Measurements from ENCODE around the gene CHCHD10. TPM values are rescaled to one million over a fixed set of nuclear protein-coding genes. Genes with fewer than 3 reads are reported as not detected.

Gene CHCHD10
- total and polyA plus RNA-seq, 2 donors (not counting 1 experiment from before 2014, with no cell fraction given), result 54.0 to 124 TPM

GRCh38 chr22:23753385-23753784, 14.4 kb downstream of the CHCHD10 start:
- peak overlapping the region; percentile 97 for H3K4me2 ChIP-seq (replicated peaks; ENCODE audit: low read depth, low read length, poor library complexity, severe bottlenecking)
- H3K27ac ChIP-seq (ENCODE audit: low read length in 2 of 2), result peak overlapping the region; percentile 85 to 98
- peak overlapping the region; percentile 99 for H3K27ac Mint-ChIP-seq
- no peak for TF ChIP-seq CTCF (IDR thresholded peaks at IDR 0.05)
- H3K79me2 ChIP-seq (ENCODE audit: control insufficient read depth, insufficient read depth, low read length), result peaks cover 32% of the 10 kb centered on the region
- H3K9ac ChIP-seq (ENCODE audit: low read length), result peak overlapping the region; percentile 89
- no peaks in the 10 kb centered on the region for H3K9me3 Mint-ChIP-seq (ENCODE audit: insufficient read depth)
- no peaks in the 10 kb centered on the region for H3K27me3 ChIP-seq (replicated peaks in 1 of 4; ENCODE audit: control extremely low read depth in 1 of 4, control insufficient read depth in 3 of 4, insufficient read depth in 4 of 4, low read length in 3 of 4)
- H3K27me3 Mint-ChIP-seq, result no peaks in the 10 kb centered on the region
- WGBS (ENCODE audit: insufficient coverage), result 5% methylated on average over 2 of the region's 2 CpGs
- no peaks in the 10 kb centered on the region for H4K20me1 ChIP-seq (ENCODE audit: control insufficient read depth, insufficient read depth, low read length, poor library complexity, severe bottlenecking)
- peak; percentile 58 for DNase-seq
- POLR2A ChIA-PET, result interaction anchor here (0.5 to 8.1 kb wide), 9 partner anchors 14 to 799 kb away, joined by 3 to 174 read pairs (median 10); partner anchors contain the start of genes C22orf15, CHCHD10, MMP11 and SLC2A11
- H3K36me3 ChIP-seq (replicated peaks in 1 of 2; ENCODE audit: control extremely low read depth in 1 of 2, control insufficient read depth in 1 of 2, extremely low read depth in 1 of 2, insufficient read depth in 2 of 2, low read length in 1 of 2), result peaks cover 0 to 2% of the 10 kb centered on the region in 2 experiments
- CTCF ChIA-PET, result interaction anchor here (0.8 to 13.0 kb wide), 11 partner anchors 14 to 141 kb away, joined by 3 to 188 read pairs (median 6); partner anchors contain the start of genes C22orf15, CHCHD10, DERL3 and MIF
- H2AFZ ChIP-seq (ENCODE audit: insufficient read depth, low read depth, low read length, poor library complexity, severe bottlenecking), result no peak overlapping the region
- intact Hi-C loops (cut with micrococcal nuclease), result no loop called here
- H3K4me1 Mint-ChIP-seq, result peaks cover 60% of the 10 kb centered on the region
- H3K4me3 Mint-ChIP-seq, result peak overlapping the region; percentile 93
- peaks cover 30 to 67% of the 10 kb centered on the region in 2 donors for H3K4me1 ChIP-seq (ENCODE audit: control insufficient read depth in 2 of 2, insufficient read depth in 2 of 2, low read length in 2 of 2)
- ATAC-seq (ENCODE audit: low read depth), result no peak
- peaks cover 0 to 4% (median 0%) of the 10 kb centered on the region in 3 donors for H3K9me3 ChIP-seq (ENCODE audit: control extremely low read depth in 1 of 3, control insufficient read depth in 2 of 3, insufficient read depth in 1 of 3, low read length in 2 of 3)
- peak overlapping the region; percentile 53 to 88 (median 83) for H3K4me3 ChIP-seq (ENCODE audit: control extremely low read depth in 1 of 5, extremely low read depth in 1 of 5, insufficient read depth in 1 of 5, low read depth in 2 of 5, low read length in 4 of 5)

- Mint-ChIP-seq H3K4me1 (peaks cover 60% of the 10 kb centered on the region), H3K9me3 (ENCODE audit: insufficient read depth) (no peaks in the 10 kb centered on the region), H3K27me3 (no peaks in the 10 kb centered on the region), H3K27ac (peak overlapping the region; percentile 99), H3K4me3 (peak overlapping the region; percentile 93)
- Histone ChIP-seq H3K4me1 (ENCODE audit: control insufficient read depth in 2 of 2, insufficient read depth in 2 of 2, low read length in 2 of 2) (peaks cover 30 to 66% of the 10 kb centered on the region in 2 donors), H3K4me3 (ENCODE audit: control extremely low read depth in 1 of 5, extremely low read depth in 1 of 5, insufficient read depth in 1 of 5, low read depth in 2 of 5, low read length in 4 of 5) (peak overlapping the region; percentile 53 to 88 (median 83)), H3K9me3 (ENCODE audit: control extremely low read depth in 1 of 3, control insufficient read depth in 2 of 3, insufficient read depth in 1 of 3, low read length in 2 of 3) (peaks cover 0 to 4% (median 0%) of the 10 kb centered on the region in 3 donors), H4K20me1 (ENCODE audit: control insufficient read depth, insufficient read depth, low read length, poor library complexity, severe bottlenecking) (no peaks in the 10 kb centered on the region), H3K36me3 (replicated peaks in 1 of 2; ENCODE audit: control extremely low read depth in 1 of 2, control insufficient read depth in 1 of 2, extremely low read depth in 1 of 2, insufficient read depth in 2 of 2, low read length in 1 of 2) (peaks cover 0 to 2% of the 10 kb centered on the region in 2 experiments), H3K9ac (ENCODE audit: low read length) (peak overlapping the region; percentile 89), H3K27me3 (replicated peaks in 1 of 4; ENCODE audit: control extremely low read depth in 1 of 4, control insufficient read depth in 3 of 4, insufficient read depth in 4 of 4, low read length in 3 of 4) (no peaks in the 10 kb centered on the region), H3K27ac (ENCODE audit: low read length in 2 of 2) (peak overlapping the region; percentile 85 to 98), H3K79me2 (ENCODE audit: control insufficient read depth, insufficient read depth, low read length) (peaks cover 38% of the 10 kb centered on the region), H3K4me2 (replicated peaks; ENCODE audit: low read depth, low read length, poor library complexity, severe bottlenecking) (peak overlapping the region; percentile 97), H2AFZ (ENCODE audit: insufficient read depth, low read depth, low read length, poor library complexity, severe bottlenecking) (peak overlapping the region; percentile 11)
- TF ChIP-seq CTCF (IDR thresholded peaks at IDR 0.05), result no peak
- no peak for TF ChIP-seq EZH2 (IDR thresholded peaks at IDR 0.05; ENCODE audit: borderline replicate concordance, insufficient read depth, low read depth, low read length, poor library complexity, severe bottlenecking)
- ATAC-seq (ENCODE audit: low read depth), result peak; percentile 48
- CTCF ChIA-PET, result interaction anchor here (0.8 to 13.0 kb wide), 12 partner anchors 9 to 141 kb away, joined by 3 to 188 read pairs (median 6); partner anchors contain the start of genes C22orf15, CHCHD10, MIF and MMP11
- 19% methylated on average over 13 of the region's 16 CpGs for WGBS (ENCODE audit: insufficient coverage)
- intact Hi-C loops (cut with micrococcal nuclease), result loop anchor here (1.0 kb wide), 5 partner anchors 11 to 87 kb away; partner anchors contain the start of genes CHCHD10 and DERL3
- no peak for DNase-seq
- POLR2A ChIA-PET, result interaction anchor here (0.7 to 8.1 kb wide), 14 partner anchors 14 to 142 kb away, joined by 3 to 174 read pairs (median 9); partner anchors contain the start of genes C22orf15, CHCHD10, DERL3 and MMP11
Measured at GRCh38 chr22:23752750-23753149, 15.0 kb downstream of the CHCHD10 start.
